GM18870 (cell line): ENCODE data around the gene NR1D1.

ENCODE experiments used
- ATAC-seq: cut with Tn5 transposase; IDR thresholded peaks from one replicate; pipeline ENCODE4 v1.9.1; 2021; ENCODE audit warnings: moderate library complexity; ENCODE audit not compliant: unreplicated experiment

NR1D1 gene

GRCh38 chr17:40111221-40112128, 11.1 kb upstream of the NR1D1 start:
- ATAC-seq, result no peak

- ATAC-seq, result no peak
Measured at GRCh38 chr17:40110026-40110845, 9.8 kb upstream of the NR1D1 start.

- no peak for ATAC-seq
Measured at GRCh38 chr17:40108970-40109824, 8.8 kb upstream of the NR1D1 start.

GRCh38 chr17:40107522-40108174, 7.3 kb upstream of the NR1D1 start:
- no peak for ATAC-seq

GRCh38 chr17:40106760-40107521, 6.6 kb upstream of the NR1D1 start:
- ATAC-seq, result no peak

GRCh38 chr17:40105861-40106759, 5.7 kb upstream of the NR1D1 start:
- no peak for ATAC-seq

GRCh38 chr17:40104594-40105486, 4.5 kb upstream of the NR1D1 start:
- ATAC-seq, result no peak

- no peak for ATAC-seq
Measured at GRCh38 chr17:40103688-40104087, 3.3 kb upstream of the NR1D1 start.

- ATAC-seq, result no peak
Measured at GRCh38 chr17:40103071-40103661, 2.8 kb upstream of the NR1D1 start.

- ATAC-seq, result no peak
Measured at GRCh38 chr17:40101367-40102210, 1.2 kb upstream of the NR1D1 start.

- ATAC-seq, result peak; percentile 25
Measured at GRCh38 chr17:40100669-40101366, 429 bp upstream of the NR1D1 start.

GRCh38 chr17:40099619-40100418, 570 bp downstream of the NR1D1 start:
- no peak for ATAC-seq

- peak; percentile 41 for ATAC-seq
Measured at GRCh38 chr17:40098846-40099618, 1.4 kb downstream of the NR1D1 start.
